H1 (cell line): ENCODE data around the gene BDP1. TPM values are rescaled to one million over a fixed set of nuclear protein-coding genes. Genes with fewer than 3 reads are reported as not detected.

Experiments
- CTCF ChIA-PET: fragments of 300-600 bp; sonication (Branson Sonifier 250); formaldehyde crosslinking; loops from one replicate; lab custom pipeline; 2021; ENCODE audit not compliant: partially characterized antibody; lab: Charles Lee
- POLR2A ChIA-PET: fragments of 300-600 bp; sonication (Branson Sonifier 250); formaldehyde crosslinking; loops from one replicate; lab custom pipeline; 2021; ENCODE audit warnings: inconsistent platforms; ENCODE audit not compliant: partially characterized antibody; lab: Charles Lee
- DNase-seq, 2 experiments: peaks; one replicate each; pipeline versions ENCODE4 v3.0.0 to v3.0.0-alpha.2; 2010 to 2022; ENCODE audit warnings: low spot score in 2 of 2, low read depth in 1 of 2, mixed read lengths in 1 of 2
- FAIRE-seq: peaks from 2 replicates; lab custom pipeline; 2011; peaks lifted over from hg19 to GRCh38; lab: Jason Lieb, UNC
- H2AFZ ChIP-seq: 2 replicates; pipeline ENCODE4 v1.8.1; 2012; ENCODE audit warnings: low read length, inconsistent platforms
- H2AK5ac ChIP-seq: 2 replicates; pipeline ENCODE4 v1.6.1; 2013; ENCODE audit warnings: low read depth, low read length
- H2BK120ac ChIP-seq: replicated peaks from 2 replicates; pipeline ENCODE3; 2013; ENCODE audit warnings: low read depth, low read length, inconsistent platforms
- H2BK12ac ChIP-seq: 2 replicates; pipeline ENCODE4 v1.6.1; 2013; ENCODE audit warnings: low read depth, low read length
- H2BK15ac ChIP-seq: 2 replicates; pipeline ENCODE4 v1.6.1; 2013; ENCODE audit warnings: low read length
- H2BK20ac ChIP-seq: 2 replicates; pipeline ENCODE4 v1.6.1; 2013; ENCODE audit warnings: low read length
- H2BK5ac ChIP-seq: 2 replicates; pipeline ENCODE4 v1.6.1; 2013; ENCODE audit warnings: low read depth, low read length
- H3K14ac ChIP-seq: 2 replicates; pipeline ENCODE4 v1.6.1; 2013; ENCODE audit warnings: inconsistent platforms; ENCODE audit not compliant: insufficient read length
- H3K18ac ChIP-seq: 2 replicates; pipeline ENCODE4 v1.6.1; 2013; ENCODE audit warnings: low read length; ENCODE audit errors: extremely low read depth
- H3K23ac ChIP-seq: 2 replicates; pipeline ENCODE4 v1.6.1; 2013; ENCODE audit warnings: inconsistent platforms; ENCODE audit not compliant: insufficient read length
- H3K23me2 ChIP-seq: 2 replicates; pipeline ENCODE4 v1.6.1; 2013; ENCODE audit warnings: low read depth, low read length
- H3K27ac ChIP-seq: 2 replicates; pipeline ENCODE4 v1.6.1; 2011; ENCODE audit warnings: low read depth, low read length, inconsistent platforms
- H3K27me3 ChIP-seq, 4 experiments: replicated peaks in 1 of 4; 1 replicate in 1 of 4; 2 replicates in 3 of 4; pipeline versions ENCODE4 v1.6.1 to v1.8.1; 2011 to 2013; ENCODE audit warnings: low read length in 3 of 4, mild to moderate bottlenecking in 3 of 4, inconsistent platforms in 2 of 4, mixed read lengths in 2 of 4, moderate library complexity in 1 of 4; ENCODE audit not compliant: control insufficient read depth in 3 of 4, insufficient read depth in 3 of 4; ENCODE audit errors: extremely low read depth in 1 of 4
- H3K36me3 ChIP-seq, 4 experiments: 2 replicates each; pipeline versions ENCODE4 v1.6.1 to v1.8.1; 2011 to 2013; ENCODE audit warnings: mild to moderate bottlenecking in 4 of 4, low read length in 3 of 4, moderate library complexity in 2 of 4, control low read depth in 1 of 4, inconsistent platforms in 1 of 4; ENCODE audit not compliant: insufficient read depth in 4 of 4, control insufficient read depth in 2 of 4
- H3K4ac ChIP-seq: replicated peaks from 2 replicates; pipeline ENCODE3; 2013; ENCODE audit warnings: low read length, low read depth, mixed read lengths, inconsistent platforms; ENCODE audit not compliant: insufficient read length
- H3K4me1 ChIP-seq, 4 experiments: replicated peaks in 1 of 4; 1 replicate in 1 of 4; 2 replicates in 3 of 4; pipeline versions ENCODE4 v1.6.1 to v1.8.1; 2011 to 2013; ENCODE audit warnings: low read length in 3 of 4, inconsistent platforms in 2 of 4, mixed read lengths in 1 of 4; ENCODE audit not compliant: insufficient read depth in 4 of 4, control insufficient read depth in 3 of 4
- H3K4me2 ChIP-seq, 2 experiments: 2 replicates each; pipeline versions ENCODE4 v1.6.1 to v1.8.1; 2011 to 2013; ENCODE audit warnings: low read depth in 2 of 2, low read length in 2 of 2, control low read depth in 1 of 2, inconsistent platforms in 1 of 2, mild to moderate bottlenecking in 1 of 2; ENCODE audit not compliant: insufficient read depth in 1 of 2
- H3K4me3 ChIP-seq, 4 experiments: fragments of 200-600, 300-600 bp in 1 of 4; sonication (generic), shearing (Covaris generic), sonication (Bioruptor Twin) in 1 of 4; 2 replicates each; pipeline versions ENCODE4 v1.5.1 to v1.8.1; 2011 to 2016; ENCODE audit warnings: low read length in 4 of 4, low read depth in 3 of 4, control low read depth in 2 of 4, inconsistent platforms in 2 of 4, mild to moderate bottlenecking in 2 of 4, mixed read lengths in 1 of 4, moderate library complexity in 1 of 4; ENCODE audit not compliant: insufficient read depth in 2 of 4; ENCODE audit errors: extremely low read depth in 1 of 4
- H3K56ac ChIP-seq: replicated peaks from 2 replicates; pipeline ENCODE3; 2013; ENCODE audit warnings: low read depth, mild to moderate bottlenecking, mixed read lengths, low read length, inconsistent platforms; ENCODE audit not compliant: insufficient read length
- H3K79me1 ChIP-seq: 2 replicates; pipeline ENCODE4 v1.6.1; 2013; ENCODE audit warnings: low read depth, low read length, control low read depth
- H3K79me2 ChIP-seq, 2 experiments: 2 replicates each; pipeline versions ENCODE4 v1.6.1 to v1.8.1; 2012 to 2013; ENCODE audit warnings: low read length in 2 of 2, mild to moderate bottlenecking in 2 of 2, inconsistent platforms in 1 of 2; ENCODE audit not compliant: insufficient read depth in 2 of 2, control insufficient read depth in 1 of 2
- H3K9ac ChIP-seq, 4 experiments: replicated peaks in 1 of 4; 1 replicate in 1 of 4; 2 replicates in 3 of 4; pipeline versions ENCODE4 v1.6.1 to v1.8.1; 2011 to 2013; ENCODE audit warnings: low read depth in 3 of 4, low read length in 3 of 4, control low read depth in 2 of 4, mild to moderate bottlenecking in 2 of 4, moderate library complexity in 2 of 4, inconsistent platforms in 1 of 4; ENCODE audit errors: extremely low read depth in 1 of 4
- H3K9me3 ChIP-seq, 2 experiments: 2 replicates each; pipeline versions ENCODE4 v1.6.1 to v1.8.1; 2012 to 2013; ENCODE audit warnings: mild to moderate bottlenecking in 2 of 2, moderate library complexity in 2 of 2, control low read depth in 1 of 2, inconsistent platforms in 1 of 2, low read depth in 1 of 2, low read length in 1 of 2, mixed read lengths in 1 of 2; ENCODE audit not compliant: insufficient read depth in 2 of 2
- H4K20me1 ChIP-seq, 2 experiments: replicated peaks in 1 of 2; 2 replicates each; pipeline versions ENCODE3 to v1.8.1; 2011 to 2013; ENCODE audit warnings: inconsistent platforms in 2 of 2, low read length in 2 of 2, mild to moderate bottlenecking in 1 of 2; ENCODE audit not compliant: insufficient read depth in 2 of 2, control insufficient read depth in 1 of 2
- H4K5ac ChIP-seq: 2 replicates; pipeline ENCODE4 v1.6.1; 2013; ENCODE audit warnings: low read length, low read depth, mixed read lengths, inconsistent platforms; ENCODE audit not compliant: insufficient read length
- H4K8ac ChIP-seq: 2 replicates; pipeline ENCODE4 v1.8.0; 2013; ENCODE audit warnings: mild to moderate bottlenecking, moderate library complexity, low read length, inconsistent platforms; ENCODE audit not compliant: insufficient read depth; ENCODE audit errors: extremely low read depth
- H4K91ac ChIP-seq: replicated peaks from 2 replicates; pipeline ENCODE3; 2013; ENCODE audit warnings: low read length, mixed read lengths, inconsistent platforms; ENCODE audit not compliant: insufficient read length
- GTF2F1 ChIP-seq: IDR thresholded peaks from 2 replicates; pipeline ENCODE4 v1.6.1; 2012; ENCODE audit warnings: low read depth, low read length, improper control_type of control experiment, borderline replicate concordance
- KDM5A ChIP-seq: fragments of 200-600 bp; IDR thresholded peaks from 2 replicates; pipeline ENCODE4 v1.7.1; 2012; ENCODE audit warnings: mild to moderate bottlenecking, low read length, inconsistent platforms, mixed read lengths
- SUZ12 ChIP-seq: fragments of 200-600 bp; sonication (generic); IDR thresholded peaks from 2 replicates; pipeline ENCODE4 v1.6.1; 2012; ENCODE audit warnings: mild to moderate bottlenecking, inconsistent platforms, low read length, moderate library complexity, mixed read lengths
- WGBS, 2 experiments: shearing (Covaris generic) in 1 of 2; methylation state at CpG; one replicate each; pipeline versions ENCODE4 v1.1.6 to v1.1.7; 2013 to 2015; ENCODE audit warnings: low lambda C conversion rate in 2 of 2, mixed read lengths in 2 of 2, inconsistent platforms in 1 of 2, low coverage in 1 of 2, missing lambda C conversion rate in 1 of 2; ENCODE audit not compliant: insufficient replicate concordance in 2 of 2, insufficient coverage in 1 of 2, insufficient read length in 1 of 2; ENCODE audit errors: extremely low coverage in 1 of 2, missing lambda C conversion rate in 1 of 2; 5-methylcytosine and 5-hydroxymethylcytosine counted together
- polyA plus RNA-seq, 7 experiments: library from polyadenylated mRNA; depleted of rRNA in 3 of 7; stranded (reverse) in 5 of 7; unstranded in 2 of 7; fragments of >200 nt in 5 of 7; fragments of 200-250 nt in 2 of 7; gene quantifications; 1 replicate in 5 of 7; 2 replicates in 1 of 7; 4 replicates in 1 of 7; pipeline versions ENCODE4 v1.2.1 to v1.2.3, GENCODE V29; 2011 to 2013; ENCODE audit warnings: missing spikeins in 2 of 7, mixed read lengths in 2 of 7
- total RNA-seq: library from RNA; stranded (reverse); fragmentation: NEBNext Ultra II Directional; extraction: Animal tissue kit (Norgen Biotek cat#: 25700); gene quantifications from 2 replicates; pipeline ENCODE4 v1.2.1, GENCODE V29; 2021

The BDP1 gene
- total and polyA plus RNA-seq, 2 of the 8 experiments (the other 6 are each of a cell fraction or from before 2014, with no cell fraction given), result 4.7 to 32.1 TPM

- no peak overlapping the region for H3K23ac ChIP-seq
- H2BK120ac ChIP-seq, result no peak overlapping the region
- POLR2A ChIA-PET, result interaction anchor here (1.9 to 2.5 kb wide), 3 partner anchors 13 to 20 kb away, joined by 5 to 10 read pairs (median 7); no protein-coding TSS in a partner anchor
- H3K4me1 ChIP-seq, result peaks cover 0 to 9% (median 0%) of the 10 kb centered on the region in 4 experiments; a peak in 3 of 7 replicates
- no peak overlapping the region for H3K27ac ChIP-seq
- H4K20me1 ChIP-seq, result peaks cover 0 to 2% of the 10 kb centered on the region in 2 experiments
- H3K79me1 ChIP-seq, result no peaks in the 10 kb centered on the region; the same call in 1 of the 2 replicates
- TF ChIP-seq GTF2F1, result no peak
- TF ChIP-seq KDM5A, result no peak
- TF ChIP-seq SUZ12, result no peak
- TF ChIP-seq, all 59 proteins: peak for 0
- no peaks in the 10 kb centered on the region; a peak in 1 of 8 replicates for H3K36me3 ChIP-seq
- H3K4me2 ChIP-seq, result peak overlapping the region; percentile 76 to 82
- no peak overlapping the region for H2BK15ac ChIP-seq
- H3K27me3 ChIP-seq, result no peaks in the 10 kb centered on the region
- H4K8ac ChIP-seq, result no peak overlapping the region
- H2AFZ ChIP-seq, result no peak overlapping the region
- H3K9me3 ChIP-seq, result no peaks in the 10 kb centered on the region
- no peak overlapping the region for H4K91ac ChIP-seq
- H3K4me3 ChIP-seq, result peak overlapping the region in 3 of 4 experiments; percentile 29 to 83 (median 56); a peak in 4 of 8 replicates
- CTCF ChIA-PET, result interaction anchor here (0.6 kb wide), 1 partner anchor 14 kb away, joined by 3 read pairs; no protein-coding TSS in a partner anchor
- FAIRE-seq (no peak), DNase-seq (no peak)
- no peak overlapping the region for H2BK20ac ChIP-seq
- no peak overlapping the region for H3K4ac ChIP-seq
- no peak overlapping the region; a peak in 1 of 7 replicates for H3K9ac ChIP-seq
- peaks cover 5 to 53% of the 10 kb centered on the region in 2 experiments for H3K79me2 ChIP-seq
- no peak overlapping the region for H2BK12ac ChIP-seq
- H3K56ac ChIP-seq, result no peak overlapping the region
- H4K5ac ChIP-seq, result no peak overlapping the region
- WGBS, 2 experiments, result 93% methylated on average over 2 of the region's 2 CpGs; no CpG with 5 or more reads in 1 of the 2 experiments
- H2BK5ac ChIP-seq, result no peak overlapping the region
- H3K18ac ChIP-seq, result no peak overlapping the region
- no peak overlapping the region for H2AK5ac ChIP-seq
- no peak overlapping the region for H3K14ac ChIP-seq
- H3K23me2 ChIP-seq, result peaks cover 6% of the 10 kb centered on the region
Measured at GRCh38 chr5:71588533-71588885, 133.1 kb downstream of the BDP1 start.
